BJ (cell line): ENCODE measurements around the gene POU1F1. TPM values are rescaled to one million over a fixed set of nuclear protein-coding genes. Genes with fewer than 3 reads are reported as not detected.
A peak's percentile ranks its signal among the peaks of the same experiment; 100 is the strongest.

Experiments
- CTCF ChIA-PET: fragments of 350-600 bp; formaldehyde crosslinking; extraction: SDS; loops from one replicate; lab custom pipeline; 2021; ENCODE audit warnings: antibody characterized with exemption, inconsistent platforms; lab: Yijun Ruan, JAX
- POLR2A ChIA-PET: fragments of 300-600 bp; sonication (Branson Sonifier 250); formaldehyde crosslinking; extraction: SDS; loops from one replicate; lab custom pipeline; 2021; ENCODE audit warnings: antibody characterized with exemption; lab: Charles Lee
- DNase-seq: peaks from one replicate; pipeline ENCODE4 v3.0.0-alpha.2; 2011; ENCODE audit warnings: low read depth
- H3K27me3 ChIP-seq: 2 replicates; pipeline ENCODE4 v1.6.0; 2011; ENCODE audit warnings: low read length; ENCODE audit not compliant: control insufficient read depth, insufficient read depth
- H3K36me3 ChIP-seq: 2 replicates; pipeline ENCODE4 v1.5.1; 2011; ENCODE audit warnings: low read length; ENCODE audit not compliant: control insufficient read depth, insufficient read depth
- H3K4me3 ChIP-seq: 2 replicates; pipeline ENCODE4 v1.5.1; 2011; ENCODE audit warnings: low read depth, mild to moderate bottlenecking, control low read depth, low read length
- polyA plus RNA-seq: library from polyadenylated mRNA; depleted of rRNA; stranded (reverse); fragments of >200 nt; gene quantifications from 2 replicates; pipeline ENCODE4 v1.2.3, GENCODE V29; 2011
- TF ChIP-seq, protein P1 (sequence below): IDR thresholded peaks from 2 replicates; pipeline ENCODE4 v1.5.1; 2011; ENCODE audit warnings: low read depth, mild to moderate bottlenecking, control low read depth, inconsistent platforms, low read length, moderate library complexity; ENCODE audit not compliant: insufficient read depth

Gene POU1F1
- polyA plus RNA-seq, 1 experiment = not detected

DNA sequence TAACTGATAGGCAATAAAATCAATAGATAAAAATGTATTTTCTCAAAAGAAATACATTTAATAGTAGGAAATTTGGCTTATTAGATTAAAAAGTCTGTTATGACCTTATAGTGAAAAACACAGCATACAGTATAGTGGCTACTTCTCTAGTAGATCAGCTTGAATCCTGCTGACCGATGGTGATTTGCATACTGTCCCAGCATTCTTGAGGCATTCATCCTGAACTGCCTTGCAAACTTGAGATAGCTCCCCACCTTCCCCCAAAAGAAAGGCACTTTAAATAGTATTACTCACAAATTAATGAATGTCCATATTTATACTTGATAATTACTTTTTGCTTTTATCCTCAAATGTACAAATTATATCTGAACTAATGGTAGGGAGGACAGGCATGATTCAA, 42.6 kb downstream of the POU1F1 start:
- Histone ChIP-seq H3K36me3 (no peaks in the 10 kb centered on the region), H3K27me3 (no peaks in the 10 kb centered on the region), H3K4me3 (no peak overlapping the region)
- TF ChIP-seq, protein P1, sequence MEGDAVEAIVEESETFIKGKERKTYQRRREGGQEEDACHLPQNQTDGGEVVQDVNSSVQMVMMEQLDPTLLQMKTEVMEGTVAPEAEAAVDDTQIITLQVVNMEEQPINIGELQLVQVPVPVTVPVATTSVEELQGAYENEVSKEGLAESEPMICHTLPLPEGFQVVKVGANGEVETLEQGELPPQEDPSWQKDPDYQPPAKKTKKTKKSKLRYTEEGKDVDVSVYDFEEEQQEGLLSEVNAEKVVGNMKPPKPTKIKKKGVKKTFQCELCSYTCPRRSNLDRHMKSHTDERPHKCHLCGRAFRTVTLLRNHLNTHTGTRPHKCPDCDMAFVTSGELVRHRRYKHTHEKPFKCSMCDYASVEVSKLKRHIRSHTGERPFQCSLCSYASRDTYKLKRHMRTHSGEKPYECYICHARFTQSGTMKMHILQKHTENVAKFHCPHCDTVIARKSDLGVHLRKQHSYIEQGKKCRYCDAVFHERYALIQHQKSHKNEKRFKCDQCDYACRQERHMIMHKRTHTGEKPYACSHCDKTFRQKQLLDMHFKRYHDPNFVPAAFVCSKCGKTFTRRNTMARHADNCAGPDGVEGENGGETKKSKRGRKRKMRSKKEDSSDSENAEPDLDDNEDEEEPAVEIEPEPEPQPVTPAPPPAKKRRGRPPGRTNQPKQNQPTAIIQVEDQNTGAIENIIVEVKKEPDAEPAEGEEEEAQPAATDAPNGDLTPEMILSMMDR = no peak
- DNase-seq = no peak
- ChIA-PET CTCF (no interaction called here), POLR2A (no interaction called here)

DNA sequence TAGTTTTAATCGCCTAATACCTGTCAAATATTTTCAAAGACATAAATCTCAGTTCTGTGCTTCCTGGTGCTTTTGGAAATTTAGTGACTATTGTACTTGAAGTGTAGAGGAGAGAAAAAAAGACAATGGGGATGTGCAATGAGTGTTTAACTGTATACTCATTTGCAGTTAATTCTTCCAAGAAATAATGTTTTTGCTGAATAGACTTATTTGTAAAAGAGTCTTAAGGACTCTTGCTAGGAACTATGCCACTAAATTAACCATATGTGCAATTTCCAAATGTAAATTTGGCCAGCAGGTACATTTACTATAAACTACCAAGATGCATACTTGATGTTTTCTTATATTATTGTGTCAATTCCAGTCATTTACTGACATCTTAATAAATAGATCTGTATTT, 47.3 kb downstream of the POU1F1 start:
- DNase-seq = no peak
- H3K4me3 ChIP-seq = no peak overlapping the region
- TF ChIP-seq, protein P1 = no peak
- H3K36me3 ChIP-seq = no peaks in the 10 kb centered on the region
- ChIA-PET POLR2A (no interaction called here), CTCF (no interaction called here)
- H3K27me3 ChIP-seq = no peaks in the 10 kb centered on the region

DNA sequence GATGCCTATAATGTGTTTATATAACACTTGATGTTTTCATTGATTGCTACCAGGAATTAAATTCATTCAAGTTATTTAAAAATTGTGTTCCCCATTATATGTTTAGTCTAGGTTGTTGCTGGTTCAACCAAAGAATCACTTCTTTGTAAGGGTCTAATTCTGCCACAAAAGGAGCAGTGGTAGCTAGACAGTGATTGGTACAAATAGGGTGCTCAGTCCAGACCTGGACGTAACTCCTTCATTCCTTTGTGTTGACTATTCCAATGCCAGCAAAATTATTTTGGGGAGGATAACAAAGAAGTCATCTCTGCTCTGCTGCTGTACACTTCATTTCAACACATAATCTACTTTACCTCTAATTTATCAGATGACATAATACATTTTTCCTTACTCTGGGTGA, 48.1 kb downstream of the POU1F1 start:
- CTCF ChIA-PET = no interaction called here
- TF ChIP-seq, protein P1 = no peak
- DNase-seq = no peak

DNA sequence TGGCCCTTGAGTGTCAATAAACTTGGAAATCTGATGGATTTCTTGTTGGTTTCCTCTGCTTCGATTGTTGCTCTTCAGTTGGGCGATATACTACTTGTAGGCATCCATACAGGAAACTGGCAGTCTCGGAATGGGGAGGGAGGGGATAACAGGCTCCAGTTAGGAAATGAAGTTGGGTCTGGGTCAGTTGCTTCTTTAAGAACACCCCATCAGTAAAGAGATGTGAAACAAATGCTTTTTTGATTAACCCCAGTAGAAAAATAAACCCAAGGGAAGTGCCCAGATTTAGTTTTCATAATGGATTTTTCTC, 48.6 kb downstream of the POU1F1 start:
- Histone ChIP-seq H3K4me3 (peak overlapping the region; percentile 86), H3K36me3 (no peaks in the 10 kb centered on the region), H3K27me3 (no peaks in the 10 kb centered on the region)
- TF ChIP-seq, protein P1 = no peak
- POLR2A ChIA-PET = no interaction called here
- CTCF ChIA-PET = interaction anchor here (0.6 kb wide), 1 partner anchor 246 kb away, joined by 4 read pairs; no protein-coding TSS in a partner anchor
- DNase-seq = no peak

More for the DNA sequence above, 48.1 kb downstream of the POU1F1 start:
- POLR2A ChIA-PET = no interaction called here
- H3K27me3 ChIP-seq = no peaks in the 10 kb centered on the region
- peak overlapping the region; percentile 86 for H3K4me3 ChIP-seq
- no peaks in the 10 kb centered on the region for H3K36me3 ChIP-seq

DNA sequence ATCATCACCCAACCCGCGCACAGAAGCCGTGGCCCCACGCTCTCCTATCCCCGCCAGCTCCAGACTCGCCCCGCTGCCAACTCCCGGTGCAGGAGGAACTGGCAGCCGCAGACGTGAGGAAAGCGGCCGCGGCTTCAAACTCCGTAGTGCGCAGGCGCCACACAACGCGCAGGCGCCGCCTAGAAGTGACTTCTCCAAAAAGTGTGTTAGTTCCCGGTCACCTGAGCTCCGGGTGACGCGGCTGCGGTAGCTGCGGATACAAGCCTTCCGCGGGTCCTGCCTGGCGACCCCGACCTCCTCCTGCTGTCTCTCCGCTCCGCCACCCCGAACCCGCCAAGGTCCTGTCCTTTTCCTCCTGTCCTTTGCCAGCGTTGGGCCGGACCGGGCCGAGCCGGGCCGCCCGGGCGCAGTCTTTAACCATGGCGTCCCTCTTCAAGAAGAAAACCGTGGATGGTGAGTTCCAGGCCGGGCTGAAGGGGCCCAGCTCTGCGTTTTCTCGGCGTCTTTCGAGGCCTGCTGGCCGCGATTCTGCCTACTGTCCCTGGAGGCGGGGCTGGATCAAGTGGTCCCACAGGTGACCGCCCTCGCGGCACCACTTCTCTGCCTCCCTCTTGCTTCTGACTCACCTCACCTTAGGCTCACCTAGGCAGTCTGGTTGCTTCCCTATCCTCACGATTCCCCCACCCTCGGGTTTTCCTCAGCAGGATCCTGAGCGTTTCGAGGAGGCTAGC, 49.1 kb downstream of the POU1F1 start, which contains the start of gene CHMP2B:
TSS of gene CHMP2B (plus strand) at position 206 of the 731 bp plus-strand sequence. CDS start at position 420, 214 bp downstream.
- DNase-seq = peak; percentile 70
- peak within 1 kb of the TSS; percentile 86 for H3K4me3 ChIP-seq
- POLR2A ChIA-PET = no interaction called here
- CTCF ChIA-PET = interaction anchor here (0.6 kb wide), 1 partner anchor 246 kb away, joined by 4 read pairs; no protein-coding TSS in a partner anchor
- no peaks in the 10 kb centered on the region for H3K36me3 ChIP-seq
- TF ChIP-seq, protein P1 = no peak
- H3K27me3 ChIP-seq = no peaks in the 10 kb centered on the region
